ENCODE data around the gene ACADS. TPM values are rescaled to one million over a fixed set of nuclear protein-coding genes. Genes with fewer than 3 reads are reported as not detected.

The ACADS gene
- total and polyA plus RNA-seq, 2 of the 8 experiments (the other 6 are each of a cell fraction or from before 2014, with no cell fraction given): 4.9 to 7.5 TPM

DNA sequence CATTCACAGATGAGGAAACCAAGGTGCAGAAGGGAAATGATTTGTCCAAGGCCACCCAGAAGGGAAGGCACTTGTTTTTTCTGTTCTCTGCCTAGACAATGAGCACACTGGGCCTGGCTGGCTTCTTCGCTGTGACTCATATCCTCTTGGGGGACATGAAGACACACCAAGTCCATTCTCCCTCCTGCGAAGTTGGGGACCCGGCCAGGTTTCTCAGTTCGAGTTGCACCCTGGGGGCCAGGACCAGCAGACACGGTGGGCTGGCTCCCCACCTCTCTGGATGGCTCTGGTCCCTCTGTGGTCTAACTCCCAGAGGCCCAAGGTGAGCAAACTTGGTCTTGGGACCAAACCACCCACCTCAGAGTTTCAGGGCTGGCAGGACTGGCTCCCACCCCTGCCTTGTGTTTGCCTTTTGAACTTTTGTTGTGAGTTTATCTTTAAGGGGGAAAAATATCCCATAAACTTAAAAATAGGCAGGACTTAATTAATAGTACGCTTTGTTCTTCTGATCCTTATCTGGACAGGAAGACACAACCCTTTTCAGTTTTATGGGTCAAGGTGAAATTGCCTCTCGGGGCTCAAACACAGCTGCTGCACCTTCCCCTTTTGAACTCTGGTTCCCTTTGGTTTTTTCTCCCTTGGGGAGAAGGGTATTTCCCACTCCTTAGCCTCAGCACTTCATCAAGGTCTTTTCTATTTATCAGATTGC is 47.7 kb upstream of the ACADS start:
- Histone ChIP-seq H3K79me2 (ENCODE audit: control insufficient read depth in 1 of 2, insufficient read depth in 2 of 2, low read length in 2 of 2) (no peaks in the 10 kb centered on the region), H2BK15ac (ENCODE audit: low read length) (no peak overlapping the region), H3K14ac (ENCODE audit: insufficient read length) (no peak overlapping the region), H2AK5ac (ENCODE audit: low read depth, low read length) (no peak overlapping the region), H3K4ac (replicated peaks; ENCODE audit: insufficient read length, low read depth, low read length) (no peak overlapping the region), H3K79me1 (ENCODE audit: low read depth, low read length) (no peaks in the 10 kb centered on the region), H4K20me1 (replicated peaks in 1 of 2; ENCODE audit: control insufficient read depth in 1 of 2, insufficient read depth in 2 of 2, low read length in 2 of 2) (no peaks in the 10 kb centered on the region), H2BK120ac (replicated peaks; ENCODE audit: low read depth, low read length) (no peak overlapping the region), H2BK5ac (ENCODE audit: low read depth, low read length) (no peak overlapping the region), H3K9me3 (ENCODE audit: insufficient read depth in 2 of 2, low read depth in 1 of 2, low read length in 1 of 2) (no peaks in the 10 kb centered on the region), H3K4me1 (replicated peaks in 1 of 4; ENCODE audit: control insufficient read depth in 3 of 4, insufficient read depth in 4 of 4, low read length in 3 of 4) (peaks cover 0 to 6% (median 0%) of the 10 kb centered on the region in 4 experiments; a peak in 2 of 7 replicates), H2BK20ac (ENCODE audit: low read length) (no peak overlapping the region), H2AFZ (ENCODE audit: low read length) (no peak overlapping the region), H3K56ac (replicated peaks; ENCODE audit: insufficient read length, low read depth, low read length) (no peak overlapping the region), H4K8ac (ENCODE audit: extremely low read depth, insufficient read depth, low read length) (no peak overlapping the region), H4K5ac (ENCODE audit: insufficient read length, low read depth, low read length) (no peak overlapping the region), H3K18ac (ENCODE audit: extremely low read depth, low read length) (no peak overlapping the region), H4K91ac (replicated peaks; ENCODE audit: insufficient read length, low read length) (no peak overlapping the region), H3K23ac (ENCODE audit: insufficient read length) (no peak overlapping the region), H3K9ac (replicated peaks in 1 of 4; ENCODE audit: extremely low read depth in 1 of 4, low read depth in 3 of 4, low read length in 3 of 4) (no peak overlapping the region), H3K27me3 (replicated peaks in 1 of 4; ENCODE audit: control insufficient read depth in 3 of 4, extremely low read depth in 1 of 4, insufficient read depth in 3 of 4, low read length in 3 of 4) (no peaks in the 10 kb centered on the region), H3K4me3 (ENCODE audit: extremely low read depth in 1 of 4, insufficient read depth in 2 of 4, low read depth in 3 of 4, low read length in 4 of 4) (no peak overlapping the region), H3K36me3 (ENCODE audit: control insufficient read depth in 2 of 4, insufficient read depth in 4 of 4, low read length in 3 of 4) (no peaks in the 10 kb centered on the region), H3K23me2 (ENCODE audit: low read depth, low read length) (no peaks in the 10 kb centered on the region), H3K4me2 (ENCODE audit: insufficient read depth in 1 of 2, low read depth in 2 of 2, low read length in 2 of 2) (no peak overlapping the region), H2BK12ac (ENCODE audit: low read depth, low read length) (no peak overlapping the region; the same call in 1 of the 2 replicates), H3K27ac (ENCODE audit: low read depth, low read length) (no peak overlapping the region)
- no peak for FAIRE-seq
- DNase-seq (ENCODE audit: low read depth in 1 of 2, low spot score in 2 of 2): peak in 1 of 2 experiments; percentile 41
- ChIA-PET CTCF (ENCODE audit: partially characterized antibody) (interaction anchor here (0.7 to 10.3 kb wide), 4 partner anchors 9 to 294 kb away, joined by 3 to 83 read pairs (median 3); no protein-coding TSS in a partner anchor), POLR2A (ENCODE audit: partially characterized antibody) (interaction anchor here (1.3 to 1.5 kb wide), 2 partner anchors 32 to 33 kb away, joined by 3 read pairs; no protein-coding TSS in a partner anchor)
- WGBS, 2 experiments (ENCODE audit: extremely low coverage in 1 of 2, insufficient coverage in 1 of 2, insufficient read length in 1 of 2, insufficient replicate concordance in 2 of 2, low coverage in 1 of 2, low lambda C conversion rate in 2 of 2, missing lambda C conversion rate in 1 of 2): 89% methylated on average over 7 of the region's 7 CpGs; no CpG with 5 or more reads in 1 of the 2 experiments
- no peak for TF ChIP-seq SRF (IDR thresholded peaks at IDR 0.05; ENCODE audit: low read depth, low read length)
- TF ChIP-seq EGR1 (IDR thresholded peaks at IDR 0.05; ENCODE audit: borderline replicate concordance, low read depth, low read length): no peak
- no peak for TF ChIP-seq JUND (IDR thresholded peaks at IDR 0.05; ENCODE audit: low read length)
- TF ChIP-seq SIX5 (IDR thresholded peaks at IDR 0.05; ENCODE audit: low read depth, low read length): no peak
- TF ChIP-seq, protein P1, sequence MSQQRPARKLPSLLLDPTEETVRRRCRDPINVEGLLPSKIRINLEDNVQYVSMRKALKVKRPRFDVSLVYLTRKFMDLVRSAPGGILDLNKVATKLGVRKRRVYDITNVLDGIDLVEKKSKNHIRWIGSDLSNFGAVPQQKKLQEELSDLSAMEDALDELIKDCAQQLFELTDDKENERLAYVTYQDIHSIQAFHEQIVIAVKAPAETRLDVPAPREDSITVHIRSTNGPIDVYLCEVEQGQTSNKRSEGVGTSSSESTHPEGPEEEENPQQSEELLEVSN (IDR thresholded peaks at IDR 0.05): no peak
- TF ChIP-seq GTF2F1 (IDR thresholded peaks at IDR 0.05; ENCODE audit: borderline replicate concordance, low read depth, low read length): no peak
- no peak for TF ChIP-seq SAP30 (IDR thresholded peaks at IDR 0.05; ENCODE audit: insufficient read depth, insufficient replicate concordance, low read length)
- no peak for TF ChIP-seq JUN (IDR thresholded peaks at IDR 0.05; ENCODE audit: low read depth, low read length)
- no peak for TF ChIP-seq EP300 (IDR thresholded peaks at IDR 0.05; ENCODE audit: borderline replicate concordance in 1 of 2, low read depth in 2 of 2, low read length in 2 of 2)
- no peak for TF ChIP-seq CBX5 (IDR thresholded peaks at IDR 0.05; ENCODE audit: low read depth, low read length)
- TF ChIP-seq YY1 (IDR thresholded peaks at IDR 0.05; ENCODE audit: low read depth, low read length): no peak
- TF ChIP-seq BACH1 (IDR thresholded peaks at IDR 0.05; ENCODE audit: low read length): no peak
